Hypothalamus (tissue), 51 donors: Measurements from ENCODE around the gene MAP4.
"Not testable (repeated sequence)": the region's sequence is repeated elsewhere in the genome, so short reads cannot be mapped to it uniquely, and the experiment has no call there.

Experiments used
- DNase-seq, 51 donors: peaks; one replicate each; lab custom pipeline; 2025; lab: John Stamatoyannopoulos, UW

MAP4 gene

GRCh38 chr3:47849699-47850563, 166.3 kb downstream of the MAP4 start:
- DNase-seq = no peak

- no peak for DNase-seq
These were observed 167.0 kb downstream of the MAP4 start for GRCh38 chr3:47849186-47849698.

- DNase-seq = no peak
These were observed 167.6 kb downstream of the MAP4 start for GRCh38 chr3:47848599-47849117.

GRCh38 chr3:47847801-47848518, 168.3 kb downstream of the MAP4 start:
- DNase-seq = no peak

- DNase-seq = no peak
These were observed 169.0 kb downstream of the MAP4 start for GRCh38 chr3:47847260-47847659.

- DNase-seq = no peak
These were observed 169.4 kb downstream of the MAP4 start for GRCh38 chr3:47846880-47847248.

GRCh38 chr3:47846186-47846879, 169.9 kb downstream of the MAP4 start:
- DNase-seq = no peak

- DNase-seq = no peak
These were observed 174.3 kb downstream of the MAP4 start for GRCh38 chr3:47841786-47842349.

GRCh38 chr3:47838503-47838902, 177.7 kb downstream of the MAP4 start:
- no peak for DNase-seq

GRCh38 chr3:47836986-47837385, 179.2 kb downstream of the MAP4 start:
- peak in 25 of 51 donors; percentile 13 to 68 (median 47) for DNase-seq

- DNase-seq = not testable (repeated sequence)
These were observed 186.7 kb downstream of the MAP4 start for GRCh38 chr3:47829482-47829881.

- no peak for DNase-seq
These were observed 190.6 kb downstream of the MAP4 start for GRCh38 chr3:47825590-47825989.

- DNase-seq = peak in 49 of 51 donors; percentile 4 to 84 (median 62)
These were observed 191.4 kb downstream of the MAP4 start for GRCh38 chr3:47824541-47825473.

- DNase-seq = no peak
These were observed 198.6 kb downstream of the MAP4 start for GRCh38 chr3:47817609-47818008.

GRCh38 chr3:47813551-47814177, 202.6 kb downstream of the MAP4 start:
- DNase-seq = peak in 2 of 51 donors; percentile 5 to 6

GRCh38 chr3:47804577-47804976, 211.6 kb downstream of the MAP4 start:
- no peak for DNase-seq

- peak in 2 of 51 donors; percentile 51 to 55 for DNase-seq
These were observed 212.7 kb downstream of the MAP4 start for GRCh38 chr3:47803480-47804025.

GRCh38 chr3:47802734-47803479, 213.3 kb downstream of the MAP4 start, which contains the start of gene DHX30:
TSS of gene DHX30 (plus strand) at chr3:47803138. CDS start at chr3:47810684, 7,546 bp downstream.
- peak; percentile 49 to 97 (median 85) for DNase-seq
